Measurements from ENCODE around the gene MCM7. TPM values are rescaled to one million over a fixed set of nuclear protein-coding genes. Genes with fewer than 3 reads are reported as not detected.
A peak's percentile ranks its signal among the peaks of the same experiment; 100 is the strongest.

The MCM7 gene
- total and polyA plus RNA-seq, 2 of the 13 experiments (the other 11 are each of a cell fraction or from before 2014, with no cell fraction given) = 84.5 to 214 TPM

GRCh38 chr7:100082978-100083377 is 18.2 kb downstream of the MCM7 start:
- H4K20me1 ChIP-seq (ENCODE audit: insufficient read depth, low read length) = peaks cover 17% of the 10 kb centered on the region
- FAIRE-seq = no peak
- peaks cover 32% of the 10 kb centered on the region for H3K4me1 ChIP-seq (ENCODE audit: insufficient read depth, low read length)
- POLR2A ChIA-PET = interaction anchor here (0.6 to 2.1 kb wide), 6 partner anchors 13 to 107 kb away, joined by 3 to 8 read pairs (median 4); partner anchors contain the start of genes AP4M1, AZGP1 and MCM7
- H3K4me3 ChIP-seq (replicated peaks in 1 of 3; ENCODE audit: insufficient read depth in 1 of 3, low read depth in 2 of 3, low read length in 3 of 3) = no peak overlapping the region
- WGBS (ENCODE audit: low lambda C conversion rate) = 56% methylated on average over 4 of the region's 4 CpGs
- in situ Hi-C loops (cut with HindIII; ENCODE audit: extremely low pct_ligation_motif_present, low pct_unique_long_range_greater_than_20kb) (no loop called here), intact Hi-C loops (cut with micrococcal nuclease; ENCODE audit: unreplicated experiment) (loop anchor here (5.0 kb wide), 1 partner anchor 44 kb away; the partner anchor contains the start of gene MBLAC1)
- H3K36me3 ChIP-seq (replicated peaks in 1 of 2; ENCODE audit: control insufficient read depth in 1 of 2, insufficient read depth in 2 of 2, low read length in 2 of 2) = peaks cover 0 to 5% of the 10 kb centered on the region in 2 experiments; a peak in 3 of 5 replicates
- peak overlapping the region; percentile 68 for H3K27ac ChIP-seq (ENCODE audit: extremely low read length, insufficient read depth, low read length)
- CTCF ChIA-PET (ENCODE audit: low intra/inter-chr PET ratio, low total read pairs) = no interaction called here
- H3K27me3 ChIP-seq (ENCODE audit: control insufficient read depth in 1 of 2, insufficient read depth in 2 of 2, low read length in 2 of 2) = no peaks in the 10 kb centered on the region; a peak in 1 of 5 replicates
- H3K9ac ChIP-seq (ENCODE audit: insufficient read depth, low read depth, low read length) = peak overlapping the region; percentile 24; the same call in 1 of the 2 replicates
- H3K79me2 ChIP-seq (ENCODE audit: insufficient read depth, low read length) = peaks cover 36% of the 10 kb centered on the region
- no TSS peak for BruUV-seq (replicated peaks)
- no peak for DNase-seq (ENCODE audit: low spot score)
- peak overlapping the region; percentile 65 for H3K4me2 ChIP-seq (ENCODE audit: low read depth, low read length)
- no peak overlapping the region for H2AFZ ChIP-seq (ENCODE audit: low read length)
- no peak for ATAC-seq
- H3K9me3 ChIP-seq (ENCODE audit: low read length) = no peaks in the 10 kb centered on the region
- no peak for TF ChIP-seq ZNF75D (CRISPR knock-in tag; IDR thresholded peaks at IDR 0.05; ENCODE audit: borderline replicate concordance)
- no peak for TF ChIP-seq ZNF792 (CRISPR knock-in tag; IDR thresholded peaks at IDR 0.05)
- no peak for TF ChIP-seq KIAA2018 (CRISPR knock-in tag; IDR thresholded peaks at IDR 0.05; ENCODE audit: borderline replicate concordance)
- TF ChIP-seq MIER2 (CRISPR knock-in tag; IDR thresholded peaks at IDR 0.05) = no peak
- TF ChIP-seq ZNF770 (CRISPR knock-in tag; IDR thresholded peaks at IDR 0.05) = no peak
- no peak for TF ChIP-seq HNF1B (CRISPR knock-in tag; IDR thresholded peaks at IDR 0.05)
- no peak for TF ChIP-seq PLSCR1 (CRISPR knock-in tag; IDR thresholded peaks at IDR 0.05; ENCODE audit: borderline replicate concordance)
- TF ChIP-seq PCBP2 (optimal IDR thresholded peaks at IDR 0.05; ENCODE audit: low read depth, low read length, poor library complexity, severe bottlenecking) = no peak
- TF ChIP-seq FOXO4 (CRISPR knock-in tag; conservative IDR thresholded peaks at IDR 0.05) = no peak

Measured in HepG2 (cell line).